Tibial nerve (tissue), 4 donors: Measurements from ENCODE around the gene OR2J3.

Experiments
- CTCF ChIP-seq, 5 experiments: fragments of 200-600 bp in 3 of 5; fragments of 450-650 bp in 2 of 5; sonication (generic) in 3 of 5; IDR thresholded peaks; one replicate each; pipeline ENCODE4 v1.5.1; 2016 to 2019; ENCODE audit warnings: antibody characterized with exemption in 5 of 5, mild to moderate bottlenecking in 3 of 5, moderate library complexity in 2 of 5
- EP300 ChIP-seq, 2 donors: sonication (generic); formaldehyde crosslinking; IDR thresholded peaks; one replicate each; pipeline ENCODE4 v1.6.1; 2017; ENCODE audit warnings: antibody characterized with exemption in 2 of 2, mild to moderate bottlenecking in 1 of 2
- POLR2A ChIP-seq, 2 donors: fragments of 450-650 bp; IDR thresholded peaks; one replicate each; pipeline ENCODE4 v1.6.1; 2017; ENCODE audit warnings: antibody characterized with exemption in 2 of 2, mild to moderate bottlenecking in 2 of 2, moderate library complexity in 2 of 2

- TF ChIP-seq EP300 (IDR thresholded peaks at IDR 0.05), result no peak
- TF ChIP-seq CTCF (IDR thresholded peaks at IDR 0.05), result peak in 2 of 5 experiments; percentile 10 to 15
- TF ChIP-seq POLR2A (IDR thresholded peaks at IDR 0.05), result no peak
Observed at GRCh38 chr6:29071831-29072723, 35.8 kb upstream of the OR2J3 start.
